ENCODE results near the gene FBXL16.

DNA sequence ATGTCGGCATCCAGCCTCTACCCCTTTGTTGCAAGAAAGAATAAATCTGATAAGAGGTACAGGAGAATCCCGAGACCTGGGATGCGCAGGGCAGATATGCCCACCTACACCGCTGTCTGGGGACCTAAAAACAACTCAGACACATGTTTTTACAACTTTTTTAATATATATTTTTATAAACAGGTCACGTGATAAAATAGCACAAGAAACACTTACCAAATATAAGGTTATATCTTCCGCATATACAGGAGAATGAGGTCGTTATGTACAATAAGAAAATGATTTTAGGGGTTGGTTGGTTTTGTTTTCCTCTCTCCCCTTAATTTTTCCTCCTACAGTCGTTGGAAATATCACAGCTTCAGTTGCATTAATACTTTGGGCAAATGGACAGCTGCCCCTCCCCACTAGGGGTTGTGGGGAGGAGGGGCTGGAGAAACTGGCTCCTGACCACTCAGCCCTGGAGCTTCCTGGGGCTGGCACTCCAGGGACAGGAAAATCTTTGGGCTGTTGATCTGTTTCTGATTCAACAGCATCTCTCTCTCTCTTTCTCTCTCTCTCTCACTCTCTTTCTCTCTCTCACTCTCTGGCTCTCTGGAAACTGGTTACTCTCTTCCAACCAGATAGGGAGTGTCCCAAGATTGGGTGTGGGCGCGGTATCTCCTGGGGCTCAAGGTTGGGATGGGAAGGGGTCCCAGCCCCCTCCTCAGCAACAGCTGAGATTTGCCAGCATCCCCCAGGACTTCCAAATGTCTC lies 13.1 kb downstream of the FBXL16 start:
- no peak for TF ChIP-seq ZNF621 (tag by site-specific recombination; IDR thresholded peaks at IDR 0.05)
- no peak for TF ChIP-seq ZNF530 (tag by site-specific recombination; IDR thresholded peaks at IDR 0.05; ENCODE audit: low read depth)
- TF ChIP-seq, protein P1, sequence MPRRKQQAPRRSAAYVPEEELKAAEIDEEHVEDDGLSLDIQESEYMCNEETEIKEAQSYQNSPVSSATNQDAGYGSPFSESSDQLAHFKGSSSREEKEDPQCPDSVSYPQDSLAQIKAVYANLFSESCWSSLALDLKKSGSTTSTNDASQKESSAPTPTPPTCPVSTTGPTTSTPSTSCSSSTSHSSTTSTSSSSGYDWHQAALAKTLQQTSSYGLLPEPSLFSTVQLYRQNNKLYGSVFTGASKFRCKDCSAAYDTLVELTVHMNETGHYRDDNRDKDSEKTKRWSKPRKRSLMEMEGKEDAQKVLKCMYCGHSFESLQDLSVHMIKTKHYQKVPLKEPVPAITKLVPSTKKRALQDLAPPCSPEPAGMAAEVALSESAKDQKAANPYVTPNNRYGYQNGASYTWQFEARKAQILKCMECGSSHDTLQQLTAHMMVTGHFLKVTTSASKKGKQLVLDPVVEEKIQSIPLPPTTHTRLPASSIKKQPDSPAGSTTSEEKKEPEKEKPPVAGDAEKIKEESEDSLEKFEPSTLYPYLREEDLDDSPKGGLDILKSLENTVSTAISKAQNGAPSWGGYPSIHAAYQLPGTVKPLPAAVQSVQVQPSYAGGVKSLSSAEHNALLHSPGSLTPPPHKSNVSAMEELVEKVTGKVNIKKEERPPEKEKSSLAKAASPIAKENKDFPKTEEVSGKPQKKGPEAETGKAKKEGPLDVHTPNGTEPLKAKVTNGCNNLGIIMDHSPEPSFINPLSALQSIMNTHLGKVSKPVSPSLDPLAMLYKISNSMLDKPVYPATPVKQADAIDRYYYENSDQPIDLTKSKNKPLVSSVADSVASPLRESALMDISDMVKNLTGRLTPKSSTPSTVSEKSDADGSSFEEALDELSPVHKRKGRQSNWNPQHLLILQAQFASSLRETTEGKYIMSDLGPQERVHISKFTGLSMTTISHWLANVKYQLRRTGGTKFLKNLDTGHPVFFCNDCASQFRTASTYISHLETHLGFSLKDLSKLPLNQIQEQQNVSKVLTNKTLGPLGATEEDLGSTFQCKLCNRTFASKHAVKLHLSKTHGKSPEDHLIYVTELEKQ (tag by site-specific recombination; IDR thresholded peaks at IDR 0.05; ENCODE audit: borderline replicate concordance), result no peak

All from HEK293 (cell line).